IPS DF 6.9 (cell line): ENCODE results near the gene MEOX2.

Experiments
- DNase-seq: peaks from one replicate; pipeline ENCODE4 v3.0.0-alpha.2; 2013; ENCODE audit warnings: low read depth, low spot score
- H3K27ac ChIP-seq: one replicate; pipeline ENCODE4 v1.5.1; 2013; ENCODE audit warnings: low read length, control low read depth
- H3K27me3 ChIP-seq: 2 replicates; pipeline ENCODE4 v1.6.1; 2013; ENCODE audit warnings: mild to moderate bottlenecking, low read length; ENCODE audit not compliant: control insufficient read depth, insufficient read depth
- H3K36me3 ChIP-seq: 2 replicates; pipeline ENCODE4 v1.6.1; 2013; ENCODE audit warnings: low read length; ENCODE audit not compliant: control insufficient read depth, insufficient read depth
- H3K4me1 ChIP-seq: 2 replicates; pipeline ENCODE4 v1.6.1; 2013; ENCODE audit warnings: low read length; ENCODE audit not compliant: control insufficient read depth, insufficient read depth
- H3K4me3 ChIP-seq: 2 replicates; pipeline ENCODE4 v1.5.1; 2013; ENCODE audit warnings: mild to moderate bottlenecking, low read length
- H3K9me3 ChIP-seq: 2 replicates; pipeline ENCODE4 v1.6.1; 2013; ENCODE audit warnings: low read length, inconsistent platforms; ENCODE audit not compliant: control insufficient read depth, insufficient read depth
- WGBS: extraction: QIAGEN DNeasy Blood & Tissue Kit; methylation state at CpG from one replicate; pipeline ENCODE4 v1.1.7; 2013; ENCODE audit warnings: mixed read lengths, missing lambda C conversion rate; ENCODE audit not compliant: insufficient read length, insufficient coverage; 5-methylcytosine and 5-hydroxymethylcytosine counted together

Gene MEOX2

GRCh38 chr7:15686295-15686956, at the start of gene MEOX2:
MEOX2 (minus strand) TSS chr7:15686683; CDS start chr7:15686402, 281 bp downstream.
- H3K27me3 ChIP-seq = peaks cover 31% of the 10 kb centered on the region
- no peak for DNase-seq
- no peak within 1 kb of the TSS for H3K27ac ChIP-seq
- no peaks in the 10 kb centered on the region for H3K9me3 ChIP-seq
- WGBS = no CpG with 5 or more reads among the region's 32 CpGs
- H3K4me1 ChIP-seq = peaks cover 5% of the 10 kb centered on the region; the same call in 1 of the 2 replicates
- H3K36me3 ChIP-seq = no peaks in the 10 kb centered on the region
- H3K4me3 ChIP-seq = peak within 1 kb of the TSS; percentile 32; the same call in 1 of the 2 replicates

- no peaks in the 10 kb centered on the region for H3K9me3 ChIP-seq
- H3K4me1 ChIP-seq = no peaks in the 10 kb centered on the region; the same call in 1 of the 2 replicates
- no peak for DNase-seq
- no peak overlapping the region for H3K4me3 ChIP-seq
- no peaks in the 10 kb centered on the region for H3K36me3 ChIP-seq
- no peaks in the 10 kb centered on the region for H3K27me3 ChIP-seq
- H3K27ac ChIP-seq = no peak overlapping the region
Observed at GRCh38 chr7:15729746-15730145, 43.3 kb upstream of the MEOX2 start.

GRCh38 chr7:15725051-15725450, 38.6 kb upstream of the MEOX2 start:
- no CpG with 5 or more reads among the region's 3 CpGs for WGBS
- Histone ChIP-seq H3K4me3 (no peak overlapping the region), H3K4me1 (no peaks in the 10 kb centered on the region; the same call in 1 of the 2 replicates), H3K36me3 (no peaks in the 10 kb centered on the region), H3K27me3 (no peaks in the 10 kb centered on the region), H3K27ac (no peak overlapping the region), H3K9me3 (no peaks in the 10 kb centered on the region)
- DNase-seq = no peak

- Histone ChIP-seq H3K27me3 (no peaks in the 10 kb centered on the region), H3K27ac (no peak overlapping the region), H3K4me3 (no peak overlapping the region), H3K36me3 (no peaks in the 10 kb centered on the region), H3K9me3 (no peaks in the 10 kb centered on the region), H3K4me1 (no peaks in the 10 kb centered on the region; the same call in 1 of the 2 replicates)
- DNase-seq = no peak
Observed at GRCh38 chr7:15723841-15724240, 37.4 kb upstream of the MEOX2 start.

- no peaks in the 10 kb centered on the region; the same call in 1 of the 2 replicates for H3K4me1 ChIP-seq
- H3K36me3 ChIP-seq = no peaks in the 10 kb centered on the region
- H3K27ac ChIP-seq = no peak overlapping the region
- H3K27me3 ChIP-seq = no peaks in the 10 kb centered on the region
- H3K9me3 ChIP-seq = no peaks in the 10 kb centered on the region
- no peak overlapping the region for H3K4me3 ChIP-seq
- no peak for DNase-seq
- WGBS = no CpG with 5 or more reads among the region's 5 CpGs
Observed at GRCh38 chr7:15720849-15721471, 34.5 kb upstream of the MEOX2 start.

- DNase-seq = no peak
- Histone ChIP-seq H3K4me3 (no peak overlapping the region), H3K36me3 (no peaks in the 10 kb centered on the region), H3K27ac (no peak overlapping the region), H3K4me1 (no peaks in the 10 kb centered on the region), H3K9me3 (no peaks in the 10 kb centered on the region), H3K27me3 (no peaks in the 10 kb centered on the region)
- WGBS = no CpG with 5 or more reads among the region's 1 CpG
Observed at GRCh38 chr7:15719311-15719710, 32.8 kb upstream of the MEOX2 start.

GRCh38 chr7:15715435-15715834, 29.0 kb upstream of the MEOX2 start:
- Histone ChIP-seq H3K9me3 (no peaks in the 10 kb centered on the region), H3K4me3 (no peak overlapping the region), H3K27me3 (no peaks in the 10 kb centered on the region), H3K27ac (no peak overlapping the region), H3K36me3 (no peaks in the 10 kb centered on the region), H3K4me1 (no peaks in the 10 kb centered on the region)
- no CpG with 5 or more reads among the region's 2 CpGs for WGBS
- DNase-seq = no peak

- Histone ChIP-seq H3K4me3 (no peak overlapping the region), H3K36me3 (no peaks in the 10 kb centered on the region), H3K9me3 (no peaks in the 10 kb centered on the region), H3K27ac (no peak overlapping the region), H3K4me1 (no peaks in the 10 kb centered on the region), H3K27me3 (no peaks in the 10 kb centered on the region)
- DNase-seq = no peak
- WGBS = no CpG with 5 or more reads among the region's 3 CpGs
Observed at GRCh38 chr7:15709978-15710377, 23.5 kb upstream of the MEOX2 start.

GRCh38 chr7:15707570-15707969, 21.1 kb upstream of the MEOX2 start:
- WGBS = no CpG with 5 or more reads among the region's 1 CpG
- no peak overlapping the region for H3K4me3 ChIP-seq
- H3K4me1 ChIP-seq = no peaks in the 10 kb centered on the region
- H3K27ac ChIP-seq = no peak overlapping the region
- no peaks in the 10 kb centered on the region for H3K36me3 ChIP-seq
- no peak for DNase-seq
- H3K9me3 ChIP-seq = no peaks in the 10 kb centered on the region
- no peaks in the 10 kb centered on the region for H3K27me3 ChIP-seq

- no peaks in the 10 kb centered on the region for H3K36me3 ChIP-seq
- no peak for DNase-seq
- no peak overlapping the region for H3K27ac ChIP-seq
- no peak overlapping the region for H3K4me3 ChIP-seq
- no peaks in the 10 kb centered on the region for H3K4me1 ChIP-seq
- no CpG with 5 or more reads among the region's 1 CpG for WGBS
- H3K27me3 ChIP-seq = no peaks in the 10 kb centered on the region
- no peaks in the 10 kb centered on the region for H3K9me3 ChIP-seq
Observed at GRCh38 chr7:15703732-15704131, 17.2 kb upstream of the MEOX2 start.

- Histone ChIP-seq H3K36me3 (no peaks in the 10 kb centered on the region), H3K27me3 (peaks cover 8% of the 10 kb centered on the region), H3K27ac (no peak overlapping the region), H3K4me1 (peaks cover 2% of the 10 kb centered on the region; the same call in 1 of the 2 replicates), H3K9me3 (no peaks in the 10 kb centered on the region), H3K4me3 (no peak overlapping the region)
- WGBS = no CpG with 5 or more reads among the region's 5 CpGs
- no peak for DNase-seq
Observed at GRCh38 chr7:15692501-15693020, 6.1 kb upstream of the MEOX2 start.
